Left cardiac atrium (tissue), 4 donors: ENCODE measurements around the gene PHC3. TPM values are rescaled to one million over a fixed set of nuclear protein-coding genes. Genes with fewer than 3 reads are reported as not detected.
"Not testable (repeated sequence)": the region's sequence is repeated elsewhere in the genome, so short reads cannot be mapped to it uniquely, and the experiment has no call there.

ENCODE experiments used
- ATAC-seq, 2 donors: fragments of 200-7000 bp; cut with Tn5 transposase; one replicate each; pipeline ENCODE4 v1.9.1; 2020; ENCODE audit warnings: mild to moderate bottlenecking in 2 of 2, moderate library complexity in 2 of 2
- DNase-seq: peaks from one replicate; pipeline ENCODE4 v3.0.0-alpha.2; 2020
- intact Hi-C, 2 donors: fragments of 100-400 bp; cut with DNase I; formaldehyde crosslinking; loops; one replicate each; pipeline versions ENCODE4 v1.14.1 to v1.15.1; 2022 to 2023
- long read RNA-seq: library from polyadenylated mRNA; unstranded; transcript quantifications from one replicate; pipeline ENCODE4 v2.0.0, GENCODE V29; 2021
- total RNA-seq, 2 donors: library from RNA; stranded (reverse); fragmentation: NEBNext Ultra II Directional; extraction: Animal tissue kit (Norgen Biotek cat#: 25700); gene quantifications; one replicate each; pipeline ENCODE4 v1.2.1, GENCODE V29; 2021
- donor health status: DM: no; HTN: yes; CAD: no.
- donor health status: DM: no; HTN: yes; CAD: no; lungs with severe emphysema.
- donor health status: DM: yes; HTN: yes; CAD: no.
- donor health status: Dilated cardiomyopathy.

Gene PHC3
- total RNA-seq = 10 to 100 TPM; 53.0 to 56.1 TPM
- long read RNA-seq, full-length matches to known transcripts = 1 of 2 reads
- long read RNA-seq, partial matches to known transcripts = 0 of 2 reads
- long read RNA-seq, other reads (novel, unspliced or antisense) = 1 of 2 reads

- ATAC-seq (peak; percentile 95 to 97), DNase-seq (peak; percentile 94)
- intact Hi-C loops = loop anchor here in 1 of 2 donors (10.0 kb wide), 1 partner anchor 174 kb away; the partner anchor contains the start of gene SKIL
Measured at GRCh38 chr3:170180908-170181885, at the start of gene PHC3. TSS of gene PHC3 (minus strand) at chr3:170181733. CDS start at chr3:170181715, 18 bp downstream.

GRCh38 chr3:170228093-170228766 lies 46.7 kb upstream of the PHC3 start:
- intact Hi-C loops = no loop called here
- DNase-seq = no peak
- peak in 1 of 2 donors; percentile 77 for ATAC-seq

GRCh38 chr3:170226426-170226960 lies 45.0 kb upstream of the PHC3 start:
- ATAC-seq (no peak), DNase-seq (no peak)
- intact Hi-C loops = no loop called here

- intact Hi-C loops = no loop called here
- DNase-seq = no peak
- no peak for ATAC-seq
Measured at GRCh38 chr3:170225166-170225565, 43.6 kb upstream of the PHC3 start.

GRCh38 chr3:170222647-170223541 lies 41.4 kb upstream of the PHC3 start:
- peak; percentile 46 for DNase-seq
- intact Hi-C loops = no loop called here
- peak; percentile 42 to 65 for ATAC-seq

- intact Hi-C loops = no loop called here
- DNase-seq (peak; percentile 97), ATAC-seq (peak; percentile 99 to 100)
Measured at GRCh38 chr3:170221924-170222646, 40.6 kb upstream of the PHC3 start, which contains the start of gene PRKCI. TSS of gene PRKCI (plus strand) at chr3:170222424. CDS start at chr3:170222670, 246 bp downstream.

- intact Hi-C loops = no loop called here
- no peak for ATAC-seq
- no peak for DNase-seq
Measured at GRCh38 chr3:170220871-170221270, 39.3 kb upstream of the PHC3 start.

GRCh38 chr3:170219850-170220249 lies 38.3 kb upstream of the PHC3 start:
- no peak for ATAC-seq
- intact Hi-C loops = no loop called here
- DNase-seq = no peak

- DNase-seq = no peak
- intact Hi-C loops = no loop called here
- no peak for ATAC-seq
Measured at GRCh38 chr3:170211668-170212067, 30.1 kb upstream of the PHC3 start.

GRCh38 chr3:170207717-170208116 lies 26.2 kb upstream of the PHC3 start:
- no peak for ATAC-seq

GRCh38 chr3:170206164-170206762 lies 24.7 kb upstream of the PHC3 start:
- ATAC-seq, intact Hi-C loops, DNase-seq: not testable (repeated sequence)

More at GRCh38 chr3:170207717-170208116, 26.2 kb upstream of the PHC3 start:
- intact Hi-C loops = no loop called here
- no peak for DNase-seq

GRCh38 chr3:170205302-170205701 lies 23.8 kb upstream of the PHC3 start:
- intact Hi-C loops = no loop called here
- no peak for DNase-seq

GRCh38 chr3:170204509-170204908 lies 23.0 kb upstream of the PHC3 start:
- DNase-seq (no peak), ATAC-seq (no peak)
- intact Hi-C loops = no loop called here

More at GRCh38 chr3:170205302-170205701, 23.8 kb upstream of the PHC3 start:
- peak in 1 of 2 donors; percentile 23 for ATAC-seq

GRCh38 chr3:170204023-170204472 lies 22.5 kb upstream of the PHC3 start:
- intact Hi-C loops = no loop called here
- DNase-seq = no peak
- no peak for ATAC-seq

- no peak for DNase-seq
- intact Hi-C loops = no loop called here
- no peak for ATAC-seq
Measured at GRCh38 chr3:170203457-170203856, 21.9 kb upstream of the PHC3 start.

GRCh38 chr3:170201527-170201926 lies 20.0 kb upstream of the PHC3 start:
- intact Hi-C loops = no loop called here
- ATAC-seq (no peak), DNase-seq (no peak)

- intact Hi-C loops = no loop called here
- no peak for DNase-seq
- no peak for ATAC-seq
Measured at GRCh38 chr3:170200987-170201386, 19.5 kb upstream of the PHC3 start.
